Occipital lobe (tissue), 2 donors: ENCODE results near the gene BCKDK. TPM values are rescaled to one million over a fixed set of nuclear protein-coding genes. Genes with fewer than 3 reads are reported as not detected.

Experiments
- DNase-seq: peaks from one replicate; lab custom pipeline; 2025; lab: John Stamatoyannopoulos, UW
- total RNA-seq: library from RNA; depleted of rRNA; stranded (reverse); fragments of >200 nt; gene quantifications from one replicate; pipeline ENCODE4 v1.2.3, GENCODE V29; 2014

BCKDK gene
- total RNA-seq, 1 donor from 2014 or later, result 12.6 TPM

DNA sequence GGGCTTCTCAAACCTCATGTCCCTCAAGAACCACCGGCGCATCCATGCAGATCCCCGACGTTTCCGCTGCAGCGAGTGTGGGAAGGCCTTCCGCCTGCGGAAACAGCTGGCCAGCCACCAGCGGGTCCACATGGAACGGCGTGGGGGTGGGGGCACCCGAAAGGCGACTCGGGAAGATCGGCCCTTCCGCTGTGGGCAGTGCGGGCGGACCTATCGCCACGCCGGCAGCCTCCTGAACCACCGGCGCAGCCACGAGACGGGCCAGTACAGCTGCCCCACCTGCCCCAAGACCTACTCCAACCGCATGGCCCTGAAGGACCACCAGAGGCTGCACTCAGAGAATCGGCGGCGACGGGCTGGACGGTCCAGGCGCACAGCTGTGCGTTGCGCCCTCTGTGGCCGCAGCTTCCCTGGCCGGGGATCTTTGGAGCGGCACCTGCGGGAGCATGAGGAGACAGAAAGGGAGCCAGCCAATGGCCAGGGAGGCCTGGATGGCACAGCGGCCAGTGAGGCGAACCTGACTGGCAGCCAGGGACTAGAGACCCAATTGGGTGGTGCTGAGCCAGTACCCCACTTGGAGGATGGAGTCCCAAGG lies 28.1 kb upstream of the BCKDK start:
- no peak for DNase-seq

DNA sequence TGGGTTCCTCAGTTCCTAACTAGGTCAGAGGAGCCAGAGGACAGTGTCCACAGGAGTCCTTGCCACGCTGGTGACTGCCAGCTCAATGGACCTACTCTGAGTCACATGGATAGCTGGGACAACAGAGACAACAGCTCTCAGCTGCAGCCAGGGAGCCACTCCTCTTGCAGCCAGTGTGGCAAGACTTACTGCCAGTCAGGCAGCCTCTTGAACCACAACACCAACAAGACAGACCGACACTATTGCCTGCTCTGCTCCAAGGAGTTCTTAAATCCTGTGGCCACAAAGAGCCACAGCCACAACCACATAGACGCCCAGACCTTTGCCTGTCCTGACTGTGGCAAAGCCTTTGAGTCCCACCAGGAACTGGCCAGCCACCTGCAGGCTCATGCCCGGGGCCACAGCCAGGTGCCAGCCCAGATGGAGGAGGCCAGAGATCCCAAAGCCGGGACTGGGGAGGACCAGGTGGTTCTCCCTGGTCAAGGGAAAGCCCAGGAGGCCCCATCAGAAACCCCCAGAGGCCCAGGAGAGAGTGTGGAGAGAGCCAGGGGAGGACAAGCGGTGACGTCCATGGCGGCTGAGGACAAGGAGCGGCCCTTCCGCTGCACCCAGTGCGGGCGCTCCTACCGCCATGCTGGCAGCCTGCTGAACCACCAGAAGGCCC lies 27.3 kb upstream of the BCKDK start:
- no peak for DNase-seq

DNA sequence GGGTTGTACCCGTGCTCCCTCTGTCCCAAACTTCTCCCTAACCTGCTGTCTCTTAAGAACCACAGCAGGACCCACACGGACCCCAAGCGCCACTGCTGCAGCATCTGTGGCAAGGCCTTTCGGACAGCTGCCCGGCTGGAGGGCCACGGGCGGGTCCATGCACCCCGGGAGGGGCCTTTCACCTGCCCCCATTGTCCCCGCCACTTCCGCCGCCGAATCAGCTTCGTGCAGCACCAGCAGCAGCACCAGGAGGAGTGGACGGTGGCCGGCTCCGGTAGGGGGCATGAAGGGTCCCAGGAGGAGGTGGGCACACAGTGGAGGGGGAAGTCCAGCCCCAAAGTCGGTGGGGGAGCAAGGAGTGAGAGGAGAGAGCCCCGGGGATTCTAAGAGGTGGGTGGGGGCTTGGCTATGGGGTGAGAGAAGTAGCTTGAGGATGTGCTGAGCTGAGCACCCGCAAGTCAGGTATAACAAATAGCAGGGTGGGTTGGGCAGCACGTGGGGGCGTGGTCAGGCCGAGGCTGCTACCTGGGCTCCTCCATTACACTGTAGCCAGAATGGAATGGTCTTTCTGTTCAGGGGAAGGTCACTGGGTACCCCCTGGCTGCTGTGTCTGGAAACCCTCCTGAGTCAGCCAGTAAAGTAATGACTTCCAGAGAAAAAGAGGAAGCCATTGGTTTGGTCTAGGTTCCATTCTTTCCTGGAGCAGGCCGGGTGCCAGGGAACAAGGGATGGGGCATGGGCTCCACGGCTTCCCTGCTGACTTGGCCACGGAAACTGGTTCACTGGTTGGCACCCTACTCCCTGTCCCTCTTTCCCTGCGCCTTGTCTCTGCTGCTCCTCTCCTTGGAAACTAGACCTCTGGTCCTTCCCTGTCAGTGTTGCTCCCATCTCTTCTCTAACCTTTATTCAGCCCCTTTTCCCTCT lies 26.5 kb upstream of the BCKDK start:
- DNase-seq, result no peak

DNA sequence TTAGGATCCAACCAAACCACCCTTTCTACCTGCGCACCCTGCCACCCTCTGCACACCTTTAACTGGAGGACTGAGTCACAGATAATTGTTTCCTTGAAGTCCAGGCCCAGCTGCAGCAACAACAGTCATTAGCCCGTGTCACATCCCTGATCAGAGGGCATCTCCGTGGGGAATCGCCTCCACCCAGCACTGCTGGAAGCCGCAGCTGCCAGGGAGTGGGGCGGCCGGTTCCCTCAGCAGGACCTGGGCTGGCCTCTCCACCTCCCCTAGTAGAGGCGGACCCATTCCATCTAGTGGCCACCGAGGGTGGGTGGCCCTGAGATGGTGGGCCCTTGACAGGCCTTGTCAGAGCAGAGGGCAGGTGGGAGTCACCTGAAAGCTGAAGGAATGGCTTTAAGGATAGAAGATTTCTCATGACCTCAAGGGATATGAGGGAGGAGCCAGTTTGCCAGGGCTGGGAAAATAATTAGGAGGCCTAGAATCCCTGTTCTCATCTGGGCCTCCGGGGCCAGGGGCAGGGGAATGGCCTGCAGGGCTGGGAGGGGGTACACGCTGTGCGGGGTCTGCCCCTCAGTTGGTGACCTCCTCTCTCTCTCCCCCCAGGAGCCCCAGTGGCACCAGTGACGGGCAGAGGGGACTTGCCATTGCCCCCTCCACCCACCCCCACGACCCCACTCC lies 25.7 kb upstream of the BCKDK start:
- DNase-seq, result no peak

DNA sequence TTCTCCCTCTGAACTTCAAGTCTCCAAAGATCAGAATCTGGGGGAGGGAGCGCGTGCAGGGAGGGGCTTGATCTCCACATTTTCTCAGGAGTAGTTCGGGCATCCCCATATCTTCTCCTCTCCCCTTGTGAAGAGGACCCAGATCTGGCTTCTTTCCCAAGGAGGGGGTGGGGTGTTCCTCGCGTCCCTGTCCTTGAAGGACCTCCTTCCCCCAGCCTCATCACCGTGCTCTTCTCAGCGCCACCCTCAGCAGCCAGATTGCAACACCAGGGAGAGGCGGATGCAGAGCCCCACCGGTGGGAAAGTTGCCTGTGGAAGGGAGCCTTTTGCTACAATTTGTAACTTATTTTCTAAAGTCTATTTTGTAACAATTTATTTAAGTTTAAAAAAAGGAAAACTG lies 25.1 kb upstream of the BCKDK start:
- no peak for DNase-seq

DNA sequence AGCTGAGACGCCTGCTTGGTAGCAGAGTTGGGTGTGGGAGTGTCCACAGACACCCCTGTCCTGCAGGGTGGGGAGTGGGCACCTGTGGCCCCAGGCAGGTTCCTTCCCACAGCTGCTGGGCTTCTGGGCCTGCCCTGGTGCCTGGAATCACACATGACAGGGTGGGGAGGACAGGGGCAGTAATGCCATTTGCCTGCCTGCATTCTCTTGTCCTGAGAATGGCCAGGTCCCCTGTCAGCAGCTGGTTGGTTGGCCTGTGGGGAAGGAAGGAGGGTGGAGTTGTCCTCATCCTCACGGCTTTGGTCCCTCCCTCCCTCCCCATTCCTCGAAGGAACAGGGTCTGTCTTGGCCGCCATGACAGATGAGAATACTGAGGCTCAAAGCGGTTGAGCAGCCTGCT lies 24.6 kb upstream of the BCKDK start:
- DNase-seq, result no peak

DNA sequence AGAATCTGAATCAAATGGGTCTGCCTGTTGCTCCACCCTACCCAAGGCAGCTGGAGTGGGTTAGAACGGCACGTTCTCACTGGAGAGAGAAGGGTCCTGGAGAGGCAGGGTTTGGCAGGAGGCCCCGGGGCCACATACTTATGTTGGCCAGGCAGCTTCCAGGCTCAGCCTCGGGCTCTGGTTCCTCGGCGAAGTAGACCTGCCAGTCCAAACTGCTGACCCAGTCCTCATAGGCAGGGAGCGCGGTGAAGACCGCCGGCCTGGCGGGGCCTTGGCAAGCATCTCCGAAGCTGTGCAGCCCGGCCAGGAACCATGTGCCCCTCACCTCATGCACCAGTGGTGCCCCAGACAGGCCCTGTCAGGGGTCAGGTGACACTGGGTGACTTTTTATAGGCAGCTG lies 24.2 kb upstream of the BCKDK start:
- DNase-seq, result no peak

DNA sequence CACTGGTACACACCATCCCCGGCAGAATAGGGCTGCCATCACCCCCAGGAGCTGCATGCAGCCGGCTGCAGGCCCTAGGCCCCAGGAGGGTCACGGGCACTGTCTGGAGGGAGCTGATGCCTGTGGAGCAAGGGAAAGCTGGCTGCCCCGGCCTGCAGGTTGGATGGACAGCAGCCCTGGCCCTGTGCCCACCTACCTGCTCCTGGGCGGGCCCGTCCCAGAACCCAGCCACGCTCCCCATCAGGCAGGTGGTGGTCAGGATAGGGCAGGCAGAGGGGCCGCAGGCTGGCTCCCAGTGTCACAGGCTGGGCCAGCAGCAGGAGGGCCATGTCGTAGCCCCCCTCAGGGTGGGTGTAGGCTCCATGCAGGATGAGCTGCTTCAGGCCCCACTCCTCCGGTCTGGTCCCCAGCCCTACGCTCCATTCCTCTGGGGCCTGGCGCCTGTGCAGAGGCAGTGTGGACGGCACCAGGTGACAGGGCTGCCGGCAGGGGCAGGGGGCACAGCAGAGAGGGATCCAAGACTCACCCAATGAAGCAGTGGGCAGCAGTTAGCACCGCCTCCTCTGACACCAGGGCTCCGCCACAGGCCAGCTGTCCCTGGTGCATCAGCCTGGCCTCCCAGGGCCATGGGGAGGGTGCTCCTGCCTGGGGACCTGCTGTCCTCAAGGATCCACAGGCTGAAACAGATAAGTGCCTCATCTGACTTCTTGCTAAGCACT lies 23.4 kb upstream of the BCKDK start:
- DNase-seq, result no peak

DNA sequence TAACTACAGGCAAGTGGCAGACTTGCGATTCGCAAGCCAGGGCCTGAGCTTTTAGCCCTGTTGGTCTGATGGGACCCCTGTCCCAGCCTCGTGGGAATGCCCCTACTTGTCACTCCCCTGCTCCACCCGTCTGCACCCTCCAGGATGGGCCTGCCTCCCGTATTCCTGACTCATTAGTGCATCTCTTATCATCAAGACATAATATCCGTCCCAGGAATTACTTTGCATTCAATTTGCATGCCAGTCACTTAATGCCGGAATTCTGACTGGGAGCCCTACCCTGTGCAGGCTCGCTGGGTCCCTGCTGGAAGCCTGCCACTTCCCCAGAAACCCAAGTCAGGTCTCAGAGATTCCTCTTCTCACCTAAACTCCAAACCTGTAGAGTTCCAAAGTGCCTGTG lies 22.8 kb upstream of the BCKDK start:
- no peak for DNase-seq

DNA sequence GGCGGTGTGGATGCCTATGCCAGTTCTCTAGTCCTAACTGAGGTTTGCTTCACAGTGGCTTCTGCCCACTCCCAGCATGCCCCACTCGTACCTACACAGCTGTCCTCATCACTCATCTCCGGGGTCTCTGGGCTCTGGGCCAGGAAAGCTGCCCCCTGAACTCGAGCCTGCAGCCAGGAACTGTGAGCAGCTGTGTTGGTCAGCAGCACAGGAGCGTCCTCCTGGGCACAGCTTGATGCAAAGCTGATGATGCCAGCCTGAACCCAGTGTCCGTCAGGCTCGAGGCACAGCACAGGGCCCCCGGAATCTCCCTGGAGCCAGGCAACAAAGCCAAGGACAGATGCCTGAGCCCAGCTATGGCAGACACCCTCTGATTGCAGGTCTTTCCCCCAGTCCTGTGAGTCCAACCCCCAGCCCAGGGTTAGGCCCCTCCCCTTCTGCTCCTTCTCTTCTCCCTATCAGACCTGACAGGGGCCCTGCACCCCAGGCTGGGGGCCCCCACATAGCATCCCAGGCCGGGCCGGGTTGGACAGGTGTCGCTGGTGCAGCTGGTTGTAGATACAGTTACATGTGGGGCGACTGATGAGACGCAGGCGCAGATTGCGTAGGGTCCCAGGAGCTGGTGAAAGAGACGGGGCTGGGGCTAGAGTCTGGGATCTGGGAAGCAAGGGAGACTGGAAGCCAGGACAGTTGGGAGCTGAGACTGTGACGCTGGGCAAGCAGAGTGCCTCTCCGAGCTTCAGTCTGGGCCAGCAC lies 22.1 kb upstream of the BCKDK start:
- no peak for DNase-seq

DNA sequence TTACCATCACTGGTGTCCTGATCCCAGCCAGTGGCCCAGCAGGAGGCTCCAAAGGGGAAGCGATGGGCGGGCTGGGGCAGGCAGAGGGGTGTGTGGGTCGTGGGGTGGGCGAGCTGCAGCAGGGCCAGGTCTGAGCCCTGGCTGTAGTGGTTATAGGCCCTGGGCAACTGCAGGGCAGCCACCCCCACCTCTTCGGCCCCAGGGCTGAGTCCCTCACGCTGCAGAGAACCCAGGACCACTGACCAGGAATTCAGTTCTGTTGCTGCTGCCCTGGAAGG lies 21.6 kb upstream of the BCKDK start:
- DNase-seq, result no peak

DNA sequence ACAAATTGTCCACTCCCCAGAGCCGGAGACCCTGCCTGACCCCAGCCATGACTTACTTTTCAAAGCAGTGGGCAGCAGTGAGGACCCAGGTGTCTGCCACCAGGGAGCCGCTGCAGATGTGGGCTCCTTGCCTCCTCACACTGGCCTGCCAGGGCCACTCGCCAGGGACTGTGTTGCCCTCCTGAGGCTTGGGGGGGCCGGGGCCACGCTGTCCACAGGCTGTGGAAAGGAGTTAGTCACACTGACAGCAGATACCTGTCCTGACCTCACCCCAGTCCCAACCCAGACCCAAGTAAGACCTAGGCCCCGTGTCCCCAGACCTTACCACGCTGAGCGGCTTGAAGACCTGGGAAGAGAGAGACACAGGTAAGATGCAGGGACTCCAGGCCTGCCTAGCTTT lies 20.7 kb upstream of the BCKDK start:
- DNase-seq, result no peak

DNA sequence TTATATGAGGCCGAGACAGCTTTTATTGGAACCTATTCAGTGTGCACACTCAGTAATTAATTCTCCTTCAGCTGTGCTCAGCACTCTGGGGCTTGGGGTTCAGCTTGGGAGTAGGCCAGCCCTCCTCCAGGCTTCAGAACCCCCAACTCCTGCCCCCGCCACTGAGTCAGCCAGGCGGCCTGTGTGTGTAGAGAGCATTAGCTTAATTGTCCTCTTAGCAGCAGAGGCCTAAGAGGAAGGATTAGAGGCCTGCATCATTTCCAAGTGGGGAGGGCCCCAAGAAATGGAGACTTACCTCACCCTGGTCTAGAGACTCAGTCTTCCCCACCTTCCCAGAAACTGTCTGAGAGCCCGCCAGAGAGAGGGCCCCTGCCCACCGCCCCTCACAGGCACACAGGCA lies 20.2 kb upstream of the BCKDK start:
- no peak for DNase-seq

DNA sequence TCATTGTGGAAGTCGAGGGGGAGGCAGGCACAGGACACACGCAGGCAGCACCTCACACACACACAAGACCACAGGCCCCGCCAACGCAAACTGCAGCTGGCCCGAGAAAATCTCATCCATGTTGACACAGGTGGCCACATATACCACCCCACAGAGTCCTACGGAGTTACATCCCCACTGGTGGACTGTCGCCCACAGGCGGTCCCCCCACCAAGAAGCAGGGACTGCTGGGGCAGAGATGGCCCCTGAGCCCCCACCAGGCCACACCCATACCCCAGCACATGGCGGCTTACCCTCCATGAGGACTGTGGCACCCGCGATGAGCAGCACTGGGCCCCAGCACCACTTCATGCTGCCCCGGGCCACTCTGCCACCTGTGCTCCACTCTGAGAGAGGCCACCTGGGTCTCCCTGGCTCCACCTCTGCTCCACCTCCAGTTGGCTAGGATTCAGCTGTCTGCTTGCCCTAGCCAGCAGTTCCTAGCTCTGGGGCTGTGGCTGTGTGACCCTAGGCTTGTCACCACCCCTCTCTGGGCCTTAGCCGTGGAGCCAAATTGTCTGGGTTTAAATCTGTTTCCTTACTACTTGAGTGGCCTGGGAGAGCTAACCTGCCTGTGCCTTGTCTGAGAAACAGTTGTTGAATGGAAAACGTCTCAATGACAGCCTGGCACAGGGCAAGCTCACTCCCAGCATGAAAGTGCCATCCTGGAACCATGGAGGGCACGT lies 19.6 kb upstream of the BCKDK start, which contains the start of gene PRSS53:
TSS of gene PRSS53 (minus strand) at position 485 of the 725 bp plus-strand sequence. CDS start at position 351, 134 bp downstream.
- DNase-seq, result no peak

DNA sequence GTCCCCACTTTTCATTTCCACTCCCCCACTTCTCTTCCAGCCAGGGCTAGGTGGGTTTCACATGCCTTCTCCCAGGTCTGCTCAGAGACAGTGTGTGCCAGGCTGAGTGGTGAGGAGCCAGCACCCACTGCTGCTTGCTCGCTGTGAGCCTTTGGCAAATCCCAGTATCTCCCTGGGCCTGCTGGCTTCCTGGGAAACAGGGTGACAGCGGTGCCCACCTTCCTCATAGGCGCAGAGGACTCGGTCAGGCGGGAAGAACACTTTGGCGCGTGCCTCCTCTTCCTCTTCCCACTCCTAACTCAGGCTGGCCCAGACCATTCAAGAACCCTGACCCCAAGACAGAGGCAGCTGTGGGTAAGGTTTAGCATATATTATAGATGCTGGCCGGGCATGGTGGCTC lies 19.0 kb upstream of the BCKDK start:
- no peak for DNase-seq

DNA sequence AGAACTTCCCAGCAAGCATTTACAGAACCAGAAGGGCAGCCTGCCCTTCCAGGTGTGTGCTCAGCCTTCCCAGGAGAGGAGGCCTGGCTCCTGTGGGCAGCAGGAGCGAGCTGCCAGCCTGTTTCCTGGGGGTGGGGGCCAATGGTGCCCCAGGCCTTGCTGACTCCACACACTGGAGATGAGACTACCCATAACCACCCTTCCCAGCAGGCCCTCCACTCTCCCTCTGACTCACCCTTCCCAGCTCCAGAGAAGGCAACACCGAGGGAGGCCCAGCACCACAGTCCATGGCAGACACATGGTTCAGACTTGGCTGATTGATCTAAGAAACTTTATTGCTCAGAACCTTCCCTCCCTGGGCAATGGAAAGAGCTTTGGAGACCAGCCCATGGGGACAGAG lies 17.6 kb upstream of the BCKDK start:
- no peak for DNase-seq

DNA sequence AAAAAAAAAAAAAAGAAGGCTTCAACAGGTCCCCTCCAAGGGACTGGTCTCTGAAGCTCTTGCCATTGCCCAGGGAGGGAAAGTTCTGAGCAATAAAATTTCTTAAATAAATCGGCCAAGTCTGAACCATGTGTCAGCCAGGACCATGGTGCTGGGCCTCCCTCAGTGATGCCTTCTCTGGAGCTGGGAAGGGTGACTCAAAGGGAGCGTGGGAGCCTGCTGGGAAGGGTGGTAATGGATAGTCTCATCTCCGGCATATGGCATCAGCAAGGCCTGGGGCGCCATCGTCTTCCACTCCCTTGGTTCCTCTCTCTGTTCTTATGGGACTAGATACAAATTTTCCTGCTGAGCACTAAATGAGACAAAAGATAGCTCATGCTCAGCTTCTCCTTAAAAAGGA lies 15.9 kb upstream of the BCKDK start:
- peak; percentile 17 for DNase-seq

DNA sequence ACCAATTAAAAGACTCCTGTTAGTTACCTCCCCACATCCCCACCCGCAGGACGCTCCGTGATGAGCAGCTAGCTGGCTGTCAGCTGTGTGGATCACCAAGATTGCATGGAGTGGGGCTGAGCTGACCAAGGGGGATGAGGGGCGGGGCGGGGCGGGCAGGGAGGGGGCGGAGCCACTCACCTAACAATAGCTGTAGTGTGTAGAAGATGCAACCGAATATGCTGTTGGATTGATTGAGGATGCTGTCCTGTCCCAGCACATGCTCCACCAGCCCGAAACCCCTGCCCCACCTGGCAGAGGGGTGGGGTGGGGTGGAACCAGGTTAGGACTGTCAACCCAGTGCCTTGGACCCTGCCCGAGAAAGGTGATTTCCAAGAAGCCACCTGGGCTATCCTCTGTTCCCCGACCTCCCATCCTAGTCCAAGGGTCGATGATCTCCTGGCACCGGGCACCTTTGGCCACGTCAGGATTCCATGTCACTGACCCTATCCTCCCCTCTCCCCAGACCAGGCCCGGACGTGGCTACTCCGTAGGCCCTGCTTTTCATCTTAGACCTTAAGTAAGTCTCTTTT lies 15.0 kb upstream of the BCKDK start:
- peak; percentile 49 for DNase-seq

DNA sequence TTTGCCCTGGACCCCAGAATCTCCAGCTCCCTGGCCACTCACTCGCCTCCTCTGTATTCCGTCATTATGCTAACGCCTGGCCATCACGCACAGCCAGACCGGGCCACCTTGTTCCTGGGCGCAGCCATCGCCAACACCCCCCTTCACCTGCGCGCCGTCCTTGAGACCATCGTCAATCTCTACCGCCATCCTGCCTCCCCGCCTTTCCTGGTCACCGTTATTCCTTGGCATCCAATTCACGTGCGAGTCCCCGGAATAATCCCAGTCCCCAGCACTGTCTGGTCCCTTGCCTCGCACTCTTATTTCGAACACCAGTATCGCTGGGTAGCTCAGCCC lies 14.1 kb upstream of the BCKDK start:
- no peak for DNase-seq
